IPS DF 6.9 (cell line): ENCODE data around the gene STRA8.
"Not testable (repeated sequence)": the region's sequence is repeated elsewhere in the genome, so short reads cannot be mapped to it uniquely, and the experiment has no call there.

Experiments used
- DNase-seq: peaks from one replicate; pipeline ENCODE4 v3.0.0-alpha.2; 2013; ENCODE audit warnings: low read depth, low spot score
- H3K27ac ChIP-seq: one replicate; pipeline ENCODE4 v1.5.1; 2013; ENCODE audit warnings: low read length, control low read depth
- H3K27me3 ChIP-seq: 2 replicates; pipeline ENCODE4 v1.6.1; 2013; ENCODE audit warnings: mild to moderate bottlenecking, low read length; ENCODE audit not compliant: control insufficient read depth, insufficient read depth
- H3K36me3 ChIP-seq: 2 replicates; pipeline ENCODE4 v1.6.1; 2013; ENCODE audit warnings: low read length; ENCODE audit not compliant: control insufficient read depth, insufficient read depth
- H3K4me1 ChIP-seq: 2 replicates; pipeline ENCODE4 v1.6.1; 2013; ENCODE audit warnings: low read length; ENCODE audit not compliant: control insufficient read depth, insufficient read depth
- H3K4me3 ChIP-seq: 2 replicates; pipeline ENCODE4 v1.5.1; 2013; ENCODE audit warnings: mild to moderate bottlenecking, low read length
- H3K9me3 ChIP-seq: 2 replicates; pipeline ENCODE4 v1.6.1; 2013; ENCODE audit warnings: low read length, inconsistent platforms; ENCODE audit not compliant: control insufficient read depth, insufficient read depth
- WGBS: extraction: QIAGEN DNeasy Blood & Tissue Kit; methylation state at CpG from one replicate; pipeline ENCODE4 v1.1.7; 2013; ENCODE audit warnings: mixed read lengths, missing lambda C conversion rate; ENCODE audit not compliant: insufficient read length, insufficient coverage; 5-methylcytosine and 5-hydroxymethylcytosine counted together

Gene STRA8

DNA sequence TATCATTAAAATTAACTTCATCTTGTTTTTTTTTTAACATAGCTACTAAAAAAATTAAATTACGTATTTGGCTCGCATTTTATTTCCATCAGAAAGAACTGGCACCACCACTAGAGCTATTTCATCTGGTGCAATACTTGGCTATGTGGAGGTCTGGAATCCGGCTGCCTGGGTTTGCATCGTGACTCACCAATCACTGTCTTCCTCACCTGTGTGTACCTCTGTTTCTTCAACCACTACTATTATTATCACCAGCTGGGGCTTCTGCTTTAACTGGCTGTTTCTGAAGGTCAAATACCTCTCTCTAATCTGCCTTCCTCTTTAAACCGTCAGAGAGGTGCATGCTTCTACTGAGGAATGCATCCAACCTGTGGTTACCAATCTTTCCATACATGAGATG, 28.8 kb upstream of the STRA8 start:
- H3K9me3 ChIP-seq = no peaks in the 10 kb centered on the region
- no peaks in the 10 kb centered on the region for H3K27me3 ChIP-seq
- no peak overlapping the region for H3K4me3 ChIP-seq
- H3K27ac ChIP-seq = no peak overlapping the region
- no peak for DNase-seq
- no CpG with 5 or more reads among the region's 5 CpGs for WGBS
- H3K36me3 ChIP-seq = no peaks in the 10 kb centered on the region
- 0 out of 2 replicates have a peak, but pooled peaks cover 1% of the 10 kb centered on the region for H3K4me1 ChIP-seq

DNA sequence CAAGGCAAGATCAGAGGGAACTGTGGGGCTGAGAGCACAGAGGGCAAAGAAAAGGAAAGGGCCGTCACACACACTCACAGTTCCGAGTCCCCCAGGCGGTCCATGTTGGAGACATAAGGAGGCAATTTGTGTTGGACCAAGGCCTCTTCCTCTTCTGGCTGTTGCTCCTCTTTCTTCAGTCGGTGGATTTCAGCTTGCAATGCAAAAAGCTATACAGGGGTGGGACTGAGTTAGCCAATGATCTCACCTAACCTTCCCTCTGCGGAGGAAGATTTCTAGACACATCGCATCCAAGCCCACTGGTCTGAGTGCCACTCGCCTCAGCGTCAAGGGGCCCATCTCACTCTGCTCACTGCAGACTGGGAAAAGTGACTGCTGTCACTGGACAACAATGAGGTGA, 27.8 kb upstream of the STRA8 start:
- Histone ChIP-seq H3K27me3 (no peaks in the 10 kb centered on the region), H3K9me3 (no peaks in the 10 kb centered on the region), H3K4me3 (no peak overlapping the region), H3K4me1 (0 out of 2 replicates have a peak, but pooled peaks cover 1% of the 10 kb centered on the region), H3K27ac (no peak overlapping the region), H3K36me3 (no peaks in the 10 kb centered on the region)
- DNase-seq = no peak
- WGBS = no CpG with 5 or more reads among the region's 8 CpGs

- Histone ChIP-seq H3K27me3 (no peaks in the 10 kb centered on the region), H3K27ac (no peak overlapping the region), H3K36me3 (no peaks in the 10 kb centered on the region), H3K4me3 (no peak overlapping the region), H3K9me3 (no peaks in the 10 kb centered on the region), H3K4me1 (0 out of 2 replicates have a peak, but pooled peaks cover 1% of the 10 kb centered on the region)
- no CpG with 5 or more reads among the region's 7 CpGs for WGBS
- no peak for DNase-seq
Measured at GRCh38 chr7:135206941-135207391, 26.7 kb upstream of the STRA8 start.

DNA sequence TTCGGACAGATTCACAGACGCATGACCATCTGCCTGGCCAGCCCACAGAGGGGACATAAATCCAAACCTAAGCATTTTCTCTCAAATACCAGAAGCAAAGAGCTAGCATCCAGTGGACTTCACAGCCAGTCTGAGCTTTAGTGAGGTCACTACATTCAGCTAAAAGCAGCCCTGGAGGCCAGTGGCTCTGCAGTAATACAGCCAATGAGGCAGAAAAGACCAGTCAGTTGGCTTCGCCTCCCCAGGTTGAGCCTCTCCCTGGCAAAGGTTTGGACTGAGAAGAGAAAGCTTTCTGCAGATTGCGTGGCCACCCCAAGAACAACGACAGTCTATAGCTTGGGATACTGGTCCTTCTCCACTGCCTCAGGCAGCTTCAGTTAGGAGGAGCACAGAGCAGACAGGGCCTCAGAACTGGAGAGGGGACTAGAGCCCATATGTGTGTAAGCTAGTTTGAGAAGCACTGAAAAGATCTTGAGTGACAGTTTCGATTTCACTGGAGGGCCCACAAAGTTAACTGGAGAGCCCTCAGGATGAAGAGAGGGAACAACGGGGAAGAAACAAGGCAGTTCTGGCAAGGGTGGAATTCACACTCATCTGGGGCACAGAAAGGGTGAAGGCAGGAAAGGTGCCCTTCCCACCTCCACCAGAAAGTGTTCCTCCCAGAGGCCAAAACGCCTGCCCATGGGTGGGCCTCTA, 26.1 kb upstream of the STRA8 start:
- H3K27ac ChIP-seq = no peak overlapping the region
- no peak for DNase-seq
- no peak overlapping the region for H3K4me3 ChIP-seq
- WGBS = no CpG with 5 or more reads among the region's 8 CpGs
- no peaks in the 10 kb centered on the region for H3K36me3 ChIP-seq
- H3K4me1 ChIP-seq = 0 out of 2 replicates have a peak, but pooled peaks cover 1% of the 10 kb centered on the region
- H3K27me3 ChIP-seq = no peaks in the 10 kb centered on the region
- H3K9me3 ChIP-seq = no peaks in the 10 kb centered on the region

DNA sequence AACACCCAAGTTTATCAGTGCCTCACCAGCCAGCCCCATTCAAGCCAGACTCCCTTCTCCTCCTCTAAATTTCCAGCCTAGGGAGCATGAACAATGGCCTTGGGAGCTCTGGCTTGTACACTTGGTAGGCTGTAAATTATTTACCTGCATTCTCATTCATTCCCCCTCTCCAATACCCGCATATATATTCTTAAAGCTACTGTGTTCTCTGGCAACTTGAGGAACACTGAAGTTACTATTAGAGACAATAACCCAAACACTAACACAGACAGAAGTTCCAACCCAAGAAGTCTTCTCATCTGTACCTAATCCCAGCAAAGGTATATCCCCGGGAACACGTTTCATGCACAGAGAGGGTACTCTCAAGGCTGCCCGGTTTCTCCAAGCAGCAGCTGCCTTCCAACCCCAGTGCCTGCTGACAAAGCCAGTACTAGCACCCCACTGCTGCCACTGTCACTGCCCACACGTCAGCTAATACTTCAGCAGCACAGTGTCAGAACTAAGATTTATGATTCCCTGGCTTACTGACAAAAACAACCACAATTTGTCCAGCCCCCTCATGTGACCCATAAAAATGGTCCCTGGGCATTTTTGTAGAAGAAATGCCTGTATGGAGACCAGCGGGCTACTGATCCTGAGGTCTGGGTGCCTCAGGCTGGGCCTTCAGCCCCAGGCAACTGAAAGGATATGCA, 25.4 kb upstream of the STRA8 start:
- Histone ChIP-seq H3K4me1 (0 out of 2 replicates have a peak, but pooled peaks cover 1% of the 10 kb centered on the region), H3K27me3 (no peaks in the 10 kb centered on the region), H3K9me3 (no peaks in the 10 kb centered on the region), H3K4me3 (no peak overlapping the region), H3K27ac (no peak overlapping the region), H3K36me3 (no peaks in the 10 kb centered on the region)
- no peak for DNase-seq
- no CpG with 5 or more reads among the region's 6 CpGs for WGBS

DNA sequence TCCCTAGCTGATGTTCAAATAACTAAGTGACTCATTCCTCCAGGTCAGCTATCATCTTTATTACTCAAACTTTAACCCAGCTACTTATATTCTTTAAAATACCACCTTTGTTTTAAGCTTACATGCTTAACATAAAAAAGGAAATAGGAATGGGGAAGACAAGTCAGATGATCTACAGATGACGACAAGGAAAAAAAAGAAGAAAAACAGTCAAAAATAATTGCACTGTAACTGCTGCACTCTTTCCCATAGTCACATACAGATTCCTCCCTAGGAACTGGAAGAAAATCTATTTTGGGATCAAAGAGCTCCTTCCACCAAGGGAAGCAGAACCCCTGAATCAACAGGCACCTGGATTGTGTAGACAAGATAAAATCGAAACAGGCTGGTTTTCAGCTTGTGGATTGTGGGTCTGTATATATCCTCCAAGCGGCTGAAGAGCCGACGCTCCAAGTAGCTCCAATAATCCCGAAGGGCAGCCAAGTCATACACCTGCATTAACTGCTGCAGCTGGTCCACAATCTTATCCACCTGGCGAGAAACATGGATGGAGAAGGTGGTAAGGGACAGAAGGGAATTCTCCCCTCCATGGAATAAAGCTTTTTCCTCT, 24.3 kb upstream of the STRA8 start:
- no peak for DNase-seq
- no peak overlapping the region for H3K4me3 ChIP-seq
- H3K27ac ChIP-seq = no peak overlapping the region
- no peaks in the 10 kb centered on the region for H3K36me3 ChIP-seq
- no peaks in the 10 kb centered on the region for H3K9me3 ChIP-seq
- H3K4me1 ChIP-seq = peaks cover 3% of the 10 kb centered on the region; the same call in 1 of the 2 replicates
- H3K27me3 ChIP-seq = no peaks in the 10 kb centered on the region
- WGBS = no CpG with 5 or more reads among the region's 7 CpGs

- no peak for DNase-seq
Measured at GRCh38 chr7:135210888-135211178, 22.8 kb upstream of the STRA8 start.

DNA sequence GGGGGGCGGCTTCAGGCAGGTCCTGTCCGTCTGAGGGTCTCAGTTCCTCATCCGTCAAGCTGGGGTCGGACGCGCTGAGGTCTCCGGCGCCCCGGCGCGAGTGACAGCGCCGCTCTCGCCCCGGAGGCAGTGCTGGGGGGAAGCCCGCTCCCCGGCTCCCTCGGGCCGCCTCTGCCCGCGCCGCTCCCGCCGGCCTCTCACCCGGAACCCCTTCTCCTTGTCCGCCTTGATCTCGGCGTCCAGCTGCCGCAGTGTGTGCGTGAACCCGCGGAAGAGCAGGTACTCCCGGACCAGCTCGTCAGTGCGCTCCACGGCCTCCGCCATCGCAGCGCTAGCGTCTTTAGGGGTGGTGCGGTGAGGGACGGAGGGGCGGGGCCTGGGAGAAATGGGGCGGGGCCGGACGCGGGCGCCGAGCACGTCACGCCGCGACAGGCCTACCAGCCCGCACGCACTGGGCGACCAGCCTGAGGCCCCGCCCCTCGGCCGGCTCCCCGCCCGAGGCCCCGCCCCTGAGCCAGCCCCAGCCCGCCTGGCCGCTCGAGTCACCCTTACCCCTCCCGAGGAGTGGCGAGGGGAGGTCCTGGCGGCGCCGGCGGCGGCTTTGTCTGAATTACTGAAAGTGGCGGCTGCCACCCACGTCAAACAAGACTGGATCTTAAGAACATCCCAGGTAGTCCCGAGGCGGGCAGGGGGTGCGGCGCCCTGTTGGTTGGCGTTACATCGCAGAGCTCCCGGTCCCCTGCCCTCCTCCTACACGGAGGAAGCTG, 22.3 kb upstream of the STRA8 start, which contains the start of gene WDR91:
Gene WDR91 (minus strand): TSS at position 348 of the 767 bp plus-strand sequence. CDS start 24 bp downstream, at position 324.
- H3K36me3 ChIP-seq = no peaks in the 10 kb centered on the region
- peaks cover 3% of the 10 kb centered on the region; the same call in 1 of the 2 replicates for H3K4me1 ChIP-seq
- no peaks in the 10 kb centered on the region for H3K27me3 ChIP-seq
- peak within 1 kb of the TSS; percentile 93 for H3K4me3 ChIP-seq
- peak; percentile 54 for DNase-seq
- WGBS = no CpG with 5 or more reads among the region's 82 CpGs
- no peak within 1 kb of the TSS for H3K27ac ChIP-seq
- H3K9me3 ChIP-seq = no peaks in the 10 kb centered on the region

More at GRCh38 chr7:135210888-135211178, 22.8 kb upstream of the STRA8 start:
- Histone ChIP-seq H3K27me3 (no peaks in the 10 kb centered on the region), H3K27ac (no peak overlapping the region), H3K4me3 (peak overlapping the region; percentile 79; the same call in 1 of the 2 replicates), H3K9me3 (no peaks in the 10 kb centered on the region), H3K36me3 (no peaks in the 10 kb centered on the region), H3K4me1 (peaks cover 3% of the 10 kb centered on the region; the same call in 1 of the 2 replicates)
- WGBS = no CpG with 5 or more reads among the region's 13 CpGs

- H3K27ac ChIP-seq, DNase-seq, H3K4me1 ChIP-seq, H3K9me3 ChIP-seq, H3K36me3 ChIP-seq, H3K27me3 ChIP-seq: not testable (repeated sequence)
- no CpG with 5 or more reads among the region's 30 CpGs for WGBS
- H3K4me3 ChIP-seq = peak overlapping the region; percentile 93
Measured at GRCh38 chr7:135211946-135212685, 21.5 kb upstream of the STRA8 start.
